GM21515 (cell line): ENCODE measurements around the gene DYNLRB1.

ENCODE experiments used
- ATAC-seq: cut with Tn5 transposase; IDR thresholded peaks from one replicate; pipeline ENCODE4 v1.9.1; 2021; ENCODE audit not compliant: unreplicated experiment

DYNLRB1 gene

DNA sequence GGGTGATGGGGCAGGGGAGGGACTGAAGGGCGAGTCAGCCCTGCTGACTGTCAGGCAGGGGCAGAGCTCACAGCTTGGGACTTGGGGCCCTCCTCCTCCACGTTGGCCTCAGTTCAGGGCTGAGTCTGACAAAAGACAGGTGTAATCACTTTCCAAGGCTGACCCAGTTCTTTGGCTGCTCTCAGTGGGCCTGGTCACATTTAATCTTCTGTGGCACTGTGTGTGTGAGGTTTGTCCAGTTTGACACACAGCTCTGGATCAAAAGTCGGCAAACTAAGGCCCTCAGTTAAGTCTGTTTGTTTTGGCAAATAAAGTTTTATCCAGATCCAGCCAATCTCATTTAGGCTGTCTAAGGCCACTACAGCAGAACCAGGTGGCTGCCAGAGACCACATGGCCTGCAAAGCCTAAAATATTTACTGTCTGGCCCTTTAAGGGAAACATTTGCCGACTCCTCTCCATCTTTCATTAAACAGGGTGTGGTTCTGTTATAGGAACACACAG is 37.2 kb downstream of the DYNLRB1 start:
- no peak for ATAC-seq

- ATAC-seq, result no peak
Observed at GRCh38 chr20:34557936-34558319, 41.7 kb downstream of the DYNLRB1 start.

- no peak for ATAC-seq
Observed at GRCh38 chr20:34558320-34559218, 42.3 kb downstream of the DYNLRB1 start, which contains the start of gene MAP1LC3A. Gene MAP1LC3A, plus strand, starts transcription at chr20:34558718. Its CDS starts 151 bp downstream, at chr20:34558869.

GRCh38 chr20:34559311-34560140 is 43.3 kb downstream of the DYNLRB1 start:
- no peak for ATAC-seq

DNA sequence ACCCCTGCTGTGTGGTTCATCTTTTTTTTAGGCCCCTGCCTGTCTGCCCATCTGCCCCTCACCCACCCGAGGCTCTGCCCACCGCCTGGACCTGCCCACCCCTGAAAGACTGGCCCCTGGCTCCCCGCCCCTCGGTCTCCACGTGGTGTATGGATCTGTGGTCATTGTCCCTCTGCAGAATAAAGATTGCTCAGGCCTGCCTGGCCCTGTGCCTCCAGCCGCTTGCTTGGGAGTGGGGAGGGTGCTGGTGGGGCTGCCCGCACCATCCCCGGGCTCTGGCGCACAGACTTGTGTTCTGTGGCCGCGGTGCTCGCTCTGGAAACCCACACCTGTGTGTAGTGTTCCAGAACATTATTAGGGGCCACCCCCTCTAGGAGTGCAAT is 43.9 kb downstream of the DYNLRB1 start:
- no peak for ATAC-seq

DNA sequence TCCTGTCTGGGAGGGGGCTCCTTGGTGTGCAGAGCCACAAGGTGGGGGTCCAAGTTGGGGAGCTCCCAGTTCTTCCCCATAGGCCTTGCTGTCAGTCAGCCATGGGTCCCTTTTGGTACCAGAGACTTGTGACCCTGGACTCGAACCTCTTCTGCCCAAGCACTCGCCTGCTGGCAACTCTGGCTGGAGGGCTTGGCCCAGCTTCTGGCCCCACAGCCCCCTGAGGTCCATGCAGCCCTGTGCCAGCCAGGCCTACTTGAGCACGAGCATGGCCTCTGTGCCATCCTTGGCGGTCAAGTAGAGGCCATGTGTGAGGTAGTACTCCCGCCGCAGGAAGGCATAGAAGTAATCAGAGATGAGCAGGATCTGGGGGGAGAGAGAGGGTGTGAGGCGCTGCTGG is 44.4 kb downstream of the DYNLRB1 start:
- ATAC-seq, result no peak

GRCh38 chr20:34561661-34562060 is 45.4 kb downstream of the DYNLRB1 start:
- no peak for ATAC-seq

DNA sequence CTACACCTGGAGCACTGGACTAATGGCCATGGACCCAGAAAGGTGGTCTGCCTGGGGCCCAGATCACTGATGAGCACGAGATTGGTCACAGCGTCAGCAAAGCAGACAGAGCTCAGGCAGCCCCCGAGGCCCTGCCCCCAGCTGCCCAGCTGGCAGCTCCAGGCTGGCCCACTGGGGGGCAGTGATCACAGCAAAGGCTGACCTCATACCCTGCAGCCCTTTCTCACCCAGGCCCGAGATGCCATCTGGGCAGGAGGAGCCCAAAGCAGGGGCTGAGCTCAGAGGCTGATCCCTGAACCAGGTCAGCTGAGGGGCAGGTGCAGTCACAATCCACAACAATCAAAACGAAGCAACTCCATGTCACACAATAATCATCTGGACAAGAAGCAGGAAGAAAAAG is 46.4 kb downstream of the DYNLRB1 start:
- no peak for ATAC-seq

DNA sequence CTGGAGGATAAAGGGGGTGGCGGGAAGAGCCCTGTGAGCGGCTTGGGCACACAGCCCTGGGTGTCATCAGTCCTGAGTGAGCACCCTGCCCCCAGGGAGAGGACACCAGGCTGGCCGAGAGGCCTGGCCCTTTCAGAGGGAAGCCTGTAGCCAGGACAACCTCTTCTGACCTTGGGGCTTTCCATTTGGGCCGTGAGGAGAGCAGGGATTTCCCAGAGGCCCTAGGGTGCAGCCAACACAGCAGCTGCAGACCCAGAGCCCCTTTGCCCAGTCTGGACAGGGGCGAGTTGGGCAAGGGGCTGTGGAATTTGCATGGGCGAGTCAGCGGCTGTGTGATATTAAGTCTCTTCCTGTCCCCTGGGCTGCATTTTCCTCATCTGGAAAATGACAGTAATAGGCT is 48.6 kb downstream of the DYNLRB1 start:
- no peak for ATAC-seq

GRCh38 chr20:34566978-34567891 is 51.0 kb downstream of the DYNLRB1 start:
- no peak for ATAC-seq

GRCh38 chr20:34567892-34568865 is 52.0 kb downstream of the DYNLRB1 start:
- ATAC-seq, result no peak

GRCh38 chr20:34569598-34569997 is 53.4 kb downstream of the DYNLRB1 start:
- ATAC-seq, result no peak

DNA sequence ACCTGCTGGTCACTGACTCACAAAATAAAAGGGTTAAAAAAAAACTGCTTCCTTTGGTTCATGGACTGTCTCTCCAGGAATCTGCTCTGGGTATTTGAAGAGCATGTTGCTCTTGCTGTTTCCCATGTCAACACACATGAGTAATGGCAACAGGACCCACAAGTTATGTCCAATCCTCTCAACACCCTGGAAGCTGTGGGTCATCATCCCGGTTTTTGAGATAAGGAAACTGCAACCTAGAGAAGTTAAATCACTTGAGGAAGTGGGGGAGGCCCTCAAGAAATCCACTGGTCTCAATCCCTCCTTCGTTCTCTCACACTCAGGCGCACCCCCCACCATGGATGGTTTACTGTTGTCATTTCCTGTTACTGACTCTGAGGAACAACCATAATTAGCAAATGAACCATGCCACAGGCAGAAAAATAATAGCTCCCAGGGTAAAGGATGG is 54.7 kb downstream of the DYNLRB1 start:
- ATAC-seq, result no peak

- no peak for ATAC-seq
Observed at GRCh38 chr20:34571753-34572152, 55.5 kb downstream of the DYNLRB1 start.

DNA sequence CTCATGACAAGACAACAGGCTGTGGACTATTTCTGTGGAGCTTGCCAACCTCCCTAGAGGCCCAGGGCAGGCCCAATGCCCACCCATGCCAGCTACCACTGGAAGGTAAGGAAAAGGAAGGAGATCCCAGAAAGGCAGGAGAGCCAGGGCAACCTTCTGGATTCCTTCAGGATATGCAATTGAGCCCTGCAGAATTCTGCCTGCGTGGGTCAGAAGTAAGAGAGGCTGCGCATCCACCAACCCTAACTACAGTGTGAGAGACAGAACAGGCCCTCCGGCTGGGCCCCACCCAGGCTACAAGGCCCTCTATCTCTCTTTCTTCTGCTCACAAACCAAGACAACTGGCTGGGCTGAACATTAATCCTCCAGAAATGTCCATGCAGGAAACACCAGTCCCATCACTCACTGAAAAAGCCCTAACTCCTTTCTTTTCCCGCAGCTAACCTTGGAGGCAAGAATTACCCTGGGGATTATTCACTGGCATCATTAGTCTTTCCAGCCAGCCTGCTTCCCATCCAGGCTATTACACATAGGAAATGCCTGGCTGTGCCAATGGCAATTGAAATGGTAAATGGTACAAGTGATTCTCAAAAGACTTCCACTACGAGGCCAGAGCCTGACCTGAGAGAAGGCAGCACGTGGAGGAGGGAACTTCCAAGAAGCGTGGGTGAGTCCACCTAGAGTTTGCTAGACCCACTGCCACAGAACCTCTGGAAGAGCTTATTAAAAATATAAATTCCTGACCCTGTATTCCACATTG is 57.5 kb downstream of the DYNLRB1 start:
- ATAC-seq, result no peak

- no peak for ATAC-seq
Observed at GRCh38 chr20:34574426-34574825, 58.2 kb downstream of the DYNLRB1 start.

- no peak for ATAC-seq
Observed at GRCh38 chr20:34574861-34575260, 58.6 kb downstream of the DYNLRB1 start.

DNA sequence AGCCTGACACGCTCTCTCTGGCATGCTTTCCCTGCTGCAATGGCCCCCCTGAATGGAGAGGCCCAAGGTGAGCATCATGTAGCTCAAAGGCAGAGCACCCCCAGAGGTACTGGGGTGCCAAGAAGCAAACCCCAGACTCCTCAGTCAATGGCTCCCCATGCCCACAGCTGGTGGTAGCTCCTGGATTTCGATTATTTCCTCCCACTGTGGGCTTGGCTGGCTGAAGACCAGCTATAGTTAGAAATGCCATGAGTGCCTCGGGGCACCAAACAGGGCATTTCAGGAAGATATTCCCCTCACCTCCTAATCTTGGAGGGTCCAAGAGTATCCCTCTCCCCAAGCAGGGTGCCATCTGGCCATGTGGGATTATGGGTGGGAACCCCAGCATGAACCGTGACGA is 59.0 kb downstream of the DYNLRB1 start:
- ATAC-seq, result no peak

DNA sequence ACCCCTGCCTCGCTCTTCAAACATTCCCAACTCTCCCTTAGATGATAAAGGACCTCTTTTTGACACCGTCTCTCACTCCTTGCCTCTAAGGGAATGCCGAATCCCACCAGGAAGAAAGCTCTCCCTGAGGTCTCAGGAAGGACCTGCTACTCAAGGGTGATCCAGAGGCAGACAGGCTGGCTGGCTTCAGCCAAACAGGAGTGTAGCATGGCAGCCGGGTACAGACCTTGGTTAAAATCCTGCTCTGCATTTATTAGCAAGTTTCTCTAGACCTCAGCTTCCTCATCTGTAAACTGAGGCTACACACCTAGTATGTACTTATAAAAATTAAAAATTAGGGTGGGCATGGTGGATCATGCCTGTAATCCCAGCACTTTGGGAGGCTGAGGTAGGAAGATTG is 59.5 kb downstream of the DYNLRB1 start:
- ATAC-seq, result no peak
